ENCODE results near the gene EIF4G3. TPM values are rescaled to one million over a fixed set of nuclear protein-coding genes. Genes with fewer than 3 reads are reported as not detected.

Gene EIF4G3
- total RNA-seq, 4 donors from 2014 or later, result 18.8 to 75.0 (median 34.9) TPM

GRCh38 chr1:21165076-21165475 lies 11.6 kb downstream of the EIF4G3 start:
- Histone ChIP-seq H3K4me1 (no peaks in the 10 kb centered on the region), H3K36me3 (no peaks in the 10 kb centered on the region), H3K27ac (no peak overlapping the region), H3K27me3 (no peaks in the 10 kb centered on the region), H3K4me3 (no peak overlapping the region), H3K9me3 (no peaks in the 10 kb centered on the region)
- DNase-seq, result no peak
- intact Hi-C loops (cut with DNase I; ENCODE audit: low total_unique reads), result no loop called here
- TF ChIP-seq POLR2A (IDR thresholded peaks at IDR 0.05) (no peak), CTCF (IDR thresholded peaks at IDR 0.05) (no peak)

GRCh38 chr1:21164266-21164665 lies 12.4 kb downstream of the EIF4G3 start:
- no peaks in the 10 kb centered on the region for H3K27me3 ChIP-seq
- TF ChIP-seq CTCF (IDR thresholded peaks at IDR 0.05), result no peak
- no peak for TF ChIP-seq POLR2A (IDR thresholded peaks at IDR 0.05)
- H3K9me3 ChIP-seq, result no peaks in the 10 kb centered on the region
- H3K36me3 ChIP-seq, result no peaks in the 10 kb centered on the region
- no peak for DNase-seq
- H3K4me3 ChIP-seq, result no peak overlapping the region
- intact Hi-C loops (cut with DNase I; ENCODE audit: low total_unique reads), result no loop called here
- H3K27ac ChIP-seq, result no peak overlapping the region
- H3K4me1 ChIP-seq, result no peaks in the 10 kb centered on the region

- no peak for TF ChIP-seq POLR2A (IDR thresholded peaks at IDR 0.05)
- TF ChIP-seq CTCF (IDR thresholded peaks at IDR 0.05), result no peak
- Histone ChIP-seq H3K36me3 (no peaks in the 10 kb centered on the region), H3K27ac (peak overlapping the region in 1 of 2 donors; percentile 16), H3K27me3 (no peaks in the 10 kb centered on the region), H3K4me1 (no peaks in the 10 kb centered on the region), H3K9me3 (no peaks in the 10 kb centered on the region), H3K4me3 (no peak overlapping the region)
- DNase-seq, result no peak
- intact Hi-C loops (cut with DNase I; ENCODE audit: low total_unique reads), result no loop called here
Measured at GRCh38 chr1:21162740-21163464, 13.8 kb downstream of the EIF4G3 start.

- TF ChIP-seq POLR2A (IDR thresholded peaks at IDR 0.05) (no peak), CTCF (IDR thresholded peaks at IDR 0.05) (no peak)
- DNase-seq, result no peak
- Histone ChIP-seq H3K27ac (no peak overlapping the region), H3K4me1 (no peaks in the 10 kb centered on the region), H3K9me3 (no peaks in the 10 kb centered on the region), H3K4me3 (no peak overlapping the region), H3K36me3 (no peaks in the 10 kb centered on the region), H3K27me3 (no peaks in the 10 kb centered on the region)
- intact Hi-C loops (cut with DNase I; ENCODE audit: low total_unique reads), result no loop called here
Measured at GRCh38 chr1:21161842-21162241, 14.9 kb downstream of the EIF4G3 start.

GRCh38 chr1:21160263-21160796 lies 16.4 kb downstream of the EIF4G3 start:
- intact Hi-C loops (cut with DNase I; ENCODE audit: low total_unique reads), result no loop called here
- no peaks in the 10 kb centered on the region for H3K4me1 ChIP-seq
- no peaks in the 10 kb centered on the region for H3K9me3 ChIP-seq
- no peaks in the 10 kb centered on the region for H3K36me3 ChIP-seq
- H3K27ac ChIP-seq, result no peak overlapping the region
- H3K4me3 ChIP-seq, result no peak overlapping the region
- no peak for DNase-seq
- no peaks in the 10 kb centered on the region for H3K27me3 ChIP-seq
- TF ChIP-seq POLR2A (IDR thresholded peaks at IDR 0.05) (no peak), CTCF (IDR thresholded peaks at IDR 0.05) (no peak)
